Germinal center (tissue), 1 donor: ENCODE results near the gene PROX2.

Experiments
- DNase-seq: peaks from one replicate; pipeline ENCODE4 v3.0.0; 2012; ENCODE audit warnings: mixed read lengths, low spot score

The PROX2 gene

DNA sequence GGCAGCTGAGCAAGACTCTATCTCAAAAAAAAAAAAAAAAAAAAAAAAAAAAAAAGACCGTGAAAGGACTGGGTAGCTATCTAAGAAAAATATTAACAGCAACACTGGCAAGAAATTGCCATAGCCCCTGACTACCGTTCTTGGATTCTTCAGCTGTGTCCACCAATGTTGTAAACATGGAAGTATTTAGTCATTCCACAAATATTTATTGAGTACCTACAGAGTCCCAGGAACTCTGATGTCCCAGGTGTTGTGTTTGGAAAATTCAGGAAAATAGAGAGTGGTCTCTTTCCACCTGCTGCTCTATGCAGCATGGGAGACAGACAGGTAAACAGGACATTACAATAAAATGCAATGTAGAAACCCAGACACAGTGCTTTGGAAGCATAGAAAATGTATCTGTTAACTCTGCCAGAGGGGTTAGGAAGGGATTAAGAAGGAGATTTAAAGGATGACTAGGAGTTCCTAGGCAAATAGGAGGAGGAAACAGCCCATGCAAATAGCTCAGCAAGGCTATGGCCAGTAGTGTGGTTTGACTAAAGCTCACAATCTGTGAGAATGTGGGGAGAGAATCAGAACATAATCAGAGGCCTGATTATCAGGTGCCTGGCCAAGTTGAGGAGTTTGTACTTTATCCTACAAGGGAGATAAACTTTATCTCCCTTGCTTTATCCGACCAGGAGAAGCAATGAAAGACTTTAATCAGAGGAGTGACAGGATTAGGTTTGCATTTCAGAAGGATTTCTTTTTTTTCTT is 3.7 kb upstream of the PROX2 start:
- DNase-seq: no peak

DNA sequence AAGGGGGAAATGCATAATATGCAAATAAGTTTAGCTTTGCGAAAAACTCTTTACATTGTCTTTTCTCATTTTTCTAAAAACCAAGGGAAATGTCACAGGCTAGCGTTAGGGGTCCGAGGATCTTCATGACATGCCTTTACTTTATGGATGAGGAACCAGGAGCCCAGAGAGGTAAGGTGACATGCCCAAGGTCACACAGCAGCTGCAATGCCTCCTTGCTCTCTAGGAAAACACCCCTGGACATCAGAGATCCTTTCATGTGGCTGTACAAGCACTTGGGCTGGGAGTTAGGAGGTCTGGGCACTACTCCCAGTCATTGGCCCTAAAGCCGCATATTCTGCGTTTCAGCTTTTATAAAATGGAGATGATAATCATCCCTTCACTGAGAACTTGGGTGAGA is 741 bp downstream of the PROX2 start:
- no peak for DNase-seq

DNA sequence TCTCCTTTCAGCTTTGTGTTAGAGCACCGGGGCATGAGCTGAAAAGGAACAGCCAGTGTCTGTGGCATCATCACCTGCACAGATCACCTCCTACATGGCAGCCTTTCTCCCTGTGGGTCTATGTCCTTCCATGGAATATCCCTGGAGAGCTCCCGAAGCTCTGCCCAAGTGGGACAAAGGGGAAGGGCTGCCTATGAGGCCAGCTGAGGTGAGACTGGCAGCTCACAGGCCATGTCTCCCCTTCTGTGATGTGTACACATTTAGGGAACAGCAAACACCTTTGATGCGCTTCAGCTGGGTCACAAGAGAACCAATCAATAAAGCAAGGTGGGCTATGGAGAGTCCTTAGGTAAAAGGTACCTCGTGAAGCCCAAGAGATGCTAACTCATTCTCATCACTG is 4.1 kb downstream of the PROX2 start:
- no peak for DNase-seq

DNA sequence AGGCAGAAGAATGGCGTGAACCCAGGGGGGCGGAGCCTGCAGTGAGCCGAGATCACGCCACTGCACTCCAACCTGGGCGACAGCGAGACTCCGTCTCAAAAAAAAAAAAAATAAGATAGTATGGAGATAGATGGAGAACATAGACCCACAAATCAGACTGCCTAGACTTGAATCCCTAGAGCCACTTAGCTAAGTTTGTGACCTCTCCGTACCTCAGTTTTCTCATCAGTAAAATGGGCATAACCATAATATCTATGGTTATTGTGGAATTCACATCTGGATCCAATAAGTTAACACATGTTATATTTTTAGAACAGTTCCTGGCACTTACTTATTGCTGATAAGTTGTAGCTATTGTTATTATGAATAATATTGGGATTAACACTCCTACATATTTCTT is 7.2 kb downstream of the PROX2 start:
- no peak for DNase-seq

DNA sequence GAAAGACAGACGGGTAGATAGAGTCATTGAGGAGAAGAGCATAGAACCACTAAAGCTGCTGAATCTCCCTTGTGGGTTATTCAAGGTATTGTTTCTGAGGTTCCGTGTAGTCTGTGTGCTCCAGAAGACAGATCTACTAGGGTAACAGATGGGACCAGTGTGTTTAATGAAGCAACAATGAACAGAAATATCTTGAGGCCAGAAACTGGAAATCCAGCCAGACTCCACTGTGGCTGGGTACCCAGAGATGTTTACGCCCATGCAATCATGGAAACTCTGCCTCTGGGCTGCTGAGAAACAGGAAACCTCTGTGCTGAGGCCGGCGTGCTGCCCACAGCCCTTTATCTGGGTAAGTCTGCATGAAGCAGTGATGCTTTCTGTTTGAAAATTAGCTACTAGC is 8.3 kb downstream of the PROX2 start:
- no peak for DNase-seq

DNA sequence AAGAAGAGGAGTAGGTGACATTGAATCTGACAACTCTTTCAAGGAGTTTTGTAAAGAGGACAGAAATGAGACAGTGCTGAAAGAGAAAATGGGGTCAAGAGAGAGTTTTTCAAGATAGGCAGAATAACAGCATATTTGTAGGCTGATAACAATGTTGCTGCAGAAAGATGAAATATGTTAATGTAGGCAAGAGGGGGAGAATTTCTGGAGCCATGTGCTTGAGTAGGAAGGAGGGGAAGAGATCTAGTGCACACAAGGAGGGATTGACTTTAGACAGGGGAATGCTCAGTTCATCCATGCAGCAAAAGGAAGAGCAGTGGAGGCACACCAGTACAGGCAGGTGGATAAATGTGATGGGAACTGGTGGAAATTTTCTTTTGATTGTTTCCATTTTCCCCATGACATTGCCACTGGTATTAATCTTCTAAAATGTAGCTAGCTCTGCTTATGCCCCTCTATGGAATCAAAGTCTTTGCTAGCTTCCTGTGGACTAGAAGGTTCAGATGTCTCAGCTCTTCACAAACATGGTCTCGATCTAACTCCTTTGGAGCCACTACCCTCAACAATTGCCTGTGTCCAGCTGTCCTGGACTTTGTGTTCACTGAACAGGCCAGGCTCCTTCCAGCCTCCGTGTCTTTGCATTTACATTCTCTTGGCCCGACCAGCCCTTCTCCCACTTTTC is 9.1 kb downstream of the PROX2 start:
- DNase-seq: no peak

DNA sequence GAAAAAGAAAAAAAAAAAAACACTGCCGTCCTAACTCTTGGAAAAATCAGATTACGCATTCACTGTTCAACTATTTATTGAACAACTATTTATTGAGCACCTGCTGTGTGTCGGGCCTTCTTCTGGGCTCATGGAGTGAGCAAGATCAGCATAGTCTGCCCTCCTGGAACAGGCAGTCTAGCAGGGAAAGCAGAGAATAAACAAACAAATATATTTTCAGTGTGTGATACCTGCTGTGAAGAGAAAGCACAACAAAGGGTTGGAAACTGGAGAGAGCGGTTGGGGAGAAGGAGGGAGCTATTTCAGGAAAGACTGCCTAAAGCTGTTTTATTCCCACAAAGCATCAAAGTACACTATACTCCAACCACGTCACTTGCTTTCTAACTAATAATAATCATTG is 10.8 kb downstream of the PROX2 start:
- no peak for DNase-seq

DNA sequence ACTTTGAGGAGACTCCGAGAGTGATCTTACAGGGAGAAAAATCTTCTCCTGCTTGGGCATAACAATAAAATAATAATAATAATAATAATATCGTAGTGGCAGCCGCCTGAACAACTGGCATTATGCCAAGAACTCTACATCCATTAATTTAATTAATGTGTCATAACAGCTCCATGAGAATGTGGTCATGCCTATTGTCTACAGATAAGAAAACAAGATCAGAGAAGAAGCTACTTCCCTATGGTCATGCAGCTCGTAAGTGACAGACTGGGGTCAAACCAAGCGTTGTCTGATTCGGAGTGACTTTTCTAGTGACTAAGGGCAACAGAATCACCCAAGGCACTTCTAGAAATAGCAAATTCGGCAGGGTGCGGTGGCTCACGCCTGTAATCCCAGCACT is 11.7 kb downstream of the PROX2 start:
- DNase-seq: no peak

DNA sequence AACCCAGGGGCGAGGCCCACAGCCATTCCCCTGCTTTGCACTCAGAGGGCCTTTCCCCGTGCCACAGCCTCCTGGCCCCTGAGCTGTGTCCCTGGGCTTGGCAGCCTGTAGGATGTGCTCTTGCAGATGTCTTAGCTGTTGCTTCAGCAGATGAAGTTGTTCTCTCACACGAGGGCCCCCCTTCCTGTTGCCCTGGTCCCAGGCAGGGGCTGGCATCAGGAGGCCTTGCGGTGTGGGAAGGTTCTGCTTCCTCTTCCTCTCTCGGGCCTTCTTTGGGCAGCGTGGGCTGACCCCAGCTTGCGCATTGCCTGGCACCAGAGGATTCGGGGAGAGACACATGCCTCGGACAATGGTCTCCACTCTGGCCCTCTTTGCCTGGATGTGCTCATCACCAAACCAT is 12.7 kb downstream of the PROX2 start:
- DNase-seq: no peak

DNA sequence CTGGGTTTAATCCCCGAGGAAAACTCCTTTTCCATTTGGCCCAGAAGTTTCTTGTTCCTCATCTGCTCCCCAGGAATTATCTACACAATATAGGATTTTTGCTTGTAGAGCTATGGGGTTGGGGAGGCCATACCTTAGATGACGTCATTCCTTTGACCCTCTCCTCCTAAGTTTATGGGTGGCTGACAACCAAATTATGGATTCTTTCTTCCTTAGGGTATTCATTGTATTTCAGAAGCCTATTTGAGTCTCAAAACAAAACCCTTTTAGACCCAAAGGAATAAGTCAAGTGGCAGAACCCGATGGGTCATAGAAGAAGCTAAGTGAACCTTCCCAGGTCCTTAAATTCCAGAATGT is 14.2 kb downstream of the PROX2 start:
- no peak for DNase-seq

DNA sequence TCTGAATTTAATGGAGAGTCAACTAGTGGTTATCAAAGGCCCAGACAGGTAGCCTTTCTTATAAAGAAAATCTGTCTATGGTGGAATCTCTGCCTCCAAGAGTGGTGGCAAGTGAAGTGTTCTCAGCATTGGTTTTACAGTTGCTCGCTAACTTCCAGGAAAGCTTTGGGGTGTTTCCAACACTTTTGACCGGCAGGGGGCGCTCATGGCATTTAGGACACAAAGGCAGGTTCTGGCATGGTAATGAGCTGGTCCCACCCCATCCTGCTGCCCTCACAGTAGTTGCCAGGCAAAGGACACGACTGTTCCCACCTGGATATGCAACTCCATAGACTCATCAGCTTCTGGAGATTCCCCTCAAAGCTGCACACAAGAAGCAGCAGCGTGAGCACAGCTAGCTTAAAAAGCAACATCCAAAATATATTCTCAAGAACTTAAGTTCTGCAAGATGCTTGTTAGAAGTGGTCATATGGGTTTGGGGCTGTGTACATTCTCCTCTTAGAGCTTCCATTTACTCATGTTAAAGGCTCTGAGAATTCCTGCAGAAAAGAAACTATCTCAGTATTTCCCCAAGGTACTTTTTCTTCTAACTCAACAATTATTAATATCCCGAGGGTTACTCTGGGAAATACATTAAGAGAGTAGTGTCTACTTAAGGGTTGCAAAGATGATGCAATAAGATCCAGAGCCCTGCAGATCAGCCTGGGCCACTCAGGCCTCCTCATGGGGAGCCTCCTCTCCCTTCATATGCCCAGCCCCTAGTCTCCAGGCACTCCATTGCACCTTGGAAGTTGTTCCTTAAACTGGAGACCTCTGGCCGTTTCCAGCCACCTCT is 14.8 kb downstream of the PROX2 start:
- DNase-seq: peak; percentile 80

DNA sequence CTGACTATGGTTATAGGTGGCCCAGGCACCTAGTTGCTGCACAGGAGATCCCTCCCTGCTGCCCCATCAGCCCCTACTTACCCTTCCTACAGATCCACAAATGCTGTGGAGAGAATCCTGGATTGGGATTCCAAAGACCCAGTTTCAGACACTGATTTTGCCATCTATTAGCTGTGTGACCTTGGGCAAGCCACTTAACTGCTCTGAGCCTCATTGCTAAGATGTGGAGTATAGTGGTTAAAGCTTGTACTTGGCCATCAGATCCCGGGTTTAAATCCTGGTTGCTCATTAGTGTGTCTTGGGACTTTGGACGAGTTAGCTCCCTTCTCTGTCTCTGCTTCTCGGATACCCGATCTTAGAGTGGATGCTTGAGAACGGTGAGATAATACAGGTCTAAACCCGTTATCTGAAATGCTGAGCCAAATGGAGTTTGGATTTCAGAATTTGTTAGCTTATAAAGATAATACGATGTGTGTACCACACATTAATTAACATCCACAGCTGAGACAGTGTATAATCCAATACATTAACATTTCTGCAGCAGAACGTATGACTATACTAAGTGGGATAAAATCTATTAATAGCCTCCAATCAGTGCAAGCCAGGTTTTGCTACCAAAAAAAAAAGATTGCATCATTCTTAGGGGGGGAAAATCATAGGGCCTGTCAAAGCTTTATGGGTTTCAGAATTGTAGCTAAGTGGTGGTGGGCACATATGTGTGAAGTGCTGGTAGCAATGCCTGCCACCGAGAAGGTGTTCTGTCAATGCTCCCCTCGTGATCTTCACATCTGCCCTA is 16.0 kb downstream of the PROX2 start:
- no peak for DNase-seq

DNA sequence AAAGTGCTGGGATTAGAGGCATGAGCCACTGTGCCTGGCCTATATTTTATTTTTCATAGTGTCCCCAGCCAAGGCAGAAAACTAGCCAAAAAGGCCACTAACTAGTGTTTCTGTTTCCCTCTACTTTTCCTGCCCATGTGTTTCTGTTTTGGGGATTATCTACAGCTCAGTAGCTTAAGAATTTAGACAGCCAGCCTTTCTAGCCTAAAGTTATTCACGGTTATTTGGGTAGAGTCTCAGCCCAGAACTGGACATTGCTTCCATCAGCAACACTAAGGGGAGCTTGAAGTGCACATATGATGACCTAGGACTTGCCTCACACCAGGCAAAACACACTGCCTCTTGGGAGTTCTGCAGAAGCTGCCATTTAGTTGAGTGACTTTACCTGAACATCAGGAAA is 17.9 kb downstream of the PROX2 start:
- no peak for DNase-seq

DNA sequence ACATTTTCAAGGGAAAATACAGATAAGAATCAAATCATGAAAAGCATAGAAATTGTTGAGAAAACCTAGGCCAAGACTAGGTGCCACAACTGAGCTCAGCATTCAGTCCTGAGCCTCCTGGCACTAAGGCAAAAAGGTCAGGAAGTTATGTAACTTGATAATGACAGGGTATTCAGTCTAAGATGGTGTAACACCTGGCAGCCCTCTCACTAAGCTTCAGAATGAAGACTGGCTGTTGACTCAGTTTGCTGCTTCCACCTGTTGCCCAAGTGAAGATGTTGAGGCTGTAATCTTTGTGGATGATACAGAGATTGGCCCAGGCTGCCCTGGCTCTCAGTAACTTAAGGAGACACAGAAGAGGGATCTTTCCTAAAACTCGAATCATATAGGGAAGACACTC is 19.6 kb downstream of the PROX2 start:
- no peak for DNase-seq

DNA sequence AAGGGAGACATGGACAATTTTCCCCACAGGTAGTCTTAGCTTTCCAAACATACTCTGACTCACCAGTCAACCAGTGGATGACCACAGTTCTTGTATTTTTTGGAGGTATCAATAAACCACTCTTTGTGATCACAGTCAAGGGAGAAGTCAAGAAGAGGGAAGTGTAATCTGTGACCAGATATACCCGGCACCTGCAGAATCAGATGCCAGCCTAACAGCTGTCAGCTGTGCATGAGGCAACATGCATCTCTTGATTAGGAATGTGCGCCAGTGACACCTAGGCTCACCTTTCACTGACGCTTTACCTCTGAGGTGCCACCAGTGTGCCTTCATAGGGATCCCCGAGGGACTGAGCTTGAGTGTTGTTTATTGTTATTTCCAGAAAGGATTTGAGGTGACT is 20.0 kb downstream of the PROX2 start:
- no peak for DNase-seq

DNA sequence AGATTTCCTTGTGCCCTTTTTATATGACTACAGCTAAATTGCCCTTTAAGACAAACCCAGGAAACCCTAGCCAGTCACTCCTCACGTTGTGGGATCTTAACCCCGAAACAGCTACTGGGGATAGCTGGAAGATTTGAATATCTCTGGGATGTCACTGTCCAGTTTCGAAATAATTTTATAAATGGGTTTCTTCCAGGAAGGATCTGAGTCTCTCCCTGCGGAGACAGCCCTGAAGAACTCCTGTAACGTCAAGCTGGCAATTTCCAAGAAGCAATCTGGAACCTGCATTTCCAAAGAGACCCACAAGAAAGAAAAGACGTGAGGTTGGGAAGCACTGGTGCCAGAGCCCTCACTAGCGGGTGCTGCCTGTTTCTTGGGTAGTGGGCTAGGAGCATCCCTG is 20.9 kb downstream of the PROX2 start:
- no peak for DNase-seq

DNA sequence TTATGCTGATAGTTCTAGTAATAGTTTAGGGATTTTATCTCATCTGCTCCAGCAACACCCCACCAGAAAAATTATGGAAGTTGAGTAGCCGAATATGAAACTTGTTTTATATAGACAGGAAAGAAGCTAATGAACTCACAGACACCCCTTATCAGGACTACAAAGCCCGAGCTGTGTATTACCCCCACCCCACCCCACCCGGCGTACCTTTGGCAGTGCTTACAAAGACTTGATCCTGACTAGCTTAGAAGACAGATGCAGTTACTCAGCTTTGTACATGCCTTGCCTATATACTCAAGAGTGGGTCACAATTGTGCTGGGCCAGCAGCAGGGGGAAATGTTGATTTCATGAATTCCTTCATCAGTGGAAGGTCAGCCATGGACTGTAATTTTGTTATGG is 22.4 kb downstream of the PROX2 start:
- DNase-seq: no peak

DNA sequence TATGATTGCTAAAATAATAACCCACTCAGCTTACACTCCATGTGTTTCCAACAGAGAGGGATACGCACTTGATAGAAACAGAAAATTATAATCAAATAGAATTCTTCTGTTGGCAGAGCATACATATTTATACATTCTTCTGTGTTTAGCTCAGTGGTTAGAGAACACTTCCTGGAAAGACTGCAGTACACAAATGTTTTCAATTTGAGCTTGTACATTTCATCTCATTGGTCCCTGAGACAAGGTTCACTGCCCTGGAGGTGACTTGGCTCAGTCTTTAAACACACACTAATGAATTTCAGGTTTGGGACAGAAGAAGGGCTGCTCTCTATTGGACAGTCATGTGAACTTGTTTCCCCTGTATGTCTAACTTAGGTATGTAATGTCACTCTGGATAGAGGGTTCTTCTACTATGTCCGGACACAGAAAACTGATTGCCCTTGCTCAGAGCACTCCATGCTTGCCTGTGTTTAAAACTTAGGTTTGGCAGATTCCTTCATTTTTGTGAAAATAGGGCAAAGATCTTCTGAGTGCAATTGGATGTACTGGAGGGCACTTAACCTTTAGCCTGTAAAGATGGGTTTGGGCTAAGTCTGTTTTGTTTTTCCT is 22.9 kb downstream of the PROX2 start:
- DNase-seq: no peak

DNA sequence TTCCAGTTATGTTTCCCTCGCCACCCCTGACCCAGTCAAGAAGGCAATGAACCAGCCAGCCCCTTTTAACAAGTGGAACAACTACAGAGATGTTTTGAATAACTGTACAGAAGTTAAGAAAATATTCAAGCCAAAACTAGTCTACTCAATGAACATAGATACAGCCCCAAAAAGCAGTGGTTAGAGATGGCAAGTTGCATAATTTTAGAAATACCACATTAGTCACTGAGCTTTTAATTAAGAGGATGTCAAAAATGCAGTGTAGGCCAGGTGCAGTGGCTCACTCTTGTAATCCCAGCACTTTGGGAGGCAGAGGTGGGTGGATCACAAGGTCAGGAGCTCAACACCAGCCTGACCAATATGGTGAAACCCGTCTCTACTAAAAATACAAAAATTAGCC is 27.2 kb downstream of the PROX2 start:
- DNase-seq: no peak

DNA sequence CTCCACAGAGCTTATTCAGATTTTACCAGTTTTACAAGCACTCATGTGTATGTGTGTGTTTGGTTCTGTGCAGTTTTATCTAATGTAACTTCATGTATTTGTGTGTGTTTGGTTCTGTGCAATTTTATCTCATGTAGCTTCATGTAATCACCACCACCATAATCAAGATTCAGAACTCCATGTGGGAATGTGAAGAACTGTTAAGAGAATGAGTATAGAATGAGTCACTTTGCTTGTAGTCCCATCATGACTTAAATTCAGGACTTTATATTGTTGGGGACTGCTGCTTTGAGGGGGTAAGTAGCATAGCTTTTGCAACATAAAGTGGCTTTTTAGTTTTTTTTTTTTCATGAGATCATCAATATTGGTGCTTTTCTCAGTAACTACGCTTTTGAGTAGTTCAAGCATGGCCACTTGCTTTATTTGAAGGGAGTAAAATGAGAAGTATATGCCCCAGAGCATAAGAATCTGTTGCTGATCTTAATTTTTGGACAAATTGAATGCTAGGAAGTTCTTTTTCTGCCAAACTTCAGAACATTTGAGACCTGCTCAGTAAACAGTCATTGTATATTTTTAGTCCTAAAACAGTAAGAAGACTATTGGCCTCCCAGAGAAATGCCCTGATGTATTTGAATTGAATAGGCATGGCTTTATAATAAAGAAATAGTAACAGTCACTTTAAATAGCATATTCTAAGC is 28.8 kb downstream of the PROX2 start:
- no peak for DNase-seq

DNA sequence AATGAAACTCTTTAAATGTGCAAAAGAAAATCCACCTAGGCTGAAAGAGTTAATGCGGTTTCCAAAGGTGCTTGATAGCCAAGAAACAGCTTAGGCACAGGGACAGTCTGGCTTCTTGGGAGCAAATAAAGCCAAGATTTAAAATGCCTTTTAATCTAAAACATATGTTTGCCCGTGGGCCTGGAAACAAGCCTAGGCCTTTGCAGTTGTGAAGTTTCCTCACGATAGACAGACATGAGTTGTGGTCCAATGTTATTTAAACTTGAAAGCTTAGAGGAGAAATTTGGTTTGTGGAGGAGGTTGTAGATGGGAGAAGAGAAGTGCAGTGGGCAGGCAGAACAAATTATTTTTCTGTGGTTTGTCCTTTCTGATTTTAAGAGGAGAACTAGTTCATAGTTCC is 29.8 kb downstream of the PROX2 start:
- no peak for DNase-seq
